ENCODE measurements around the gene SERPINA9. TPM values are rescaled to one million over a fixed set of nuclear protein-coding genes. Genes with fewer than 3 reads are reported as not detected.

Gene SERPINA9
- total RNA-seq, 4 donors from 2014 or later: not detected

DNA sequence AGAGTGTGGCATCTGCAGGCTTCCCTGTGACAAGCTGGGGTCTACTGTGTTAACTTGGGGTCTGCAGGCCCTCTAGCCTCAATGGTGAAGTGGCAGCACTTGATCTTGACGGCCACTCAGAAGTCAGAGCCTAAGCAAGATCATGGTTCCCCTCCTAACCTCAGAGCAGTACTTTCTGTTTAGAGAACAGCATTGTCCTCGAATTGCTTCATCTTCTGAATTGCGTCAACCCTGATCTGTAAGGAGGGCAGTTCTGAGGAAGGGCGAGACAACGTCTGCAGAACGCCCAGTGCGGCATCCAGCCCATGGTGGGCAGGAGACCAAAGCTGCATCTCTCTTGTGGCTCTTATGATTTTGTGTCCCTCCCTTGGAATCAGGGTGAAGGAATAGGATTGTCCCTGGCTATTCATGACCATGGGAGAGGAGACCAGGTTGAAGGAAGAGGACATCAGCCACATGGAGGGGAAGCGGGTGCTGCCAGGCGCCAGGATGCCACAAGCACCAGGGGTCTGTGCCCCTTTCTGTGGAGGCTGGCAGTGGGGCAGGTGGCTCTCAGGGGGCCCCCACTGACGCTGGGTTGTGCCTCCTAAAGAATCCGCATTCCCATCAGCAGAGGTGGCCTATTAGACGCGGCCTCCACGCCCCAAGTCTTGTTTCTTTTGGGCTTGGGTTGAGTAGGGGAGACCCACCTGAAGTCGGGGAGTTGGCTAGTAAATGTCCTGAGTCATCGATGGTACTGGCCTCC lies 2.2 kb downstream of the SERPINA9 start:
- H3K4me3 ChIP-seq: no peak overlapping the region
- no peaks in the 10 kb centered on the region for H3K36me3 ChIP-seq
- no peak for DNase-seq (ENCODE audit: extremely low spot score)
- H3K27me3 ChIP-seq: peaks cover 0 to 12% (median 0%) of the 10 kb centered on the region in 4 donors
- 85% methylated on average over 16 of the region's 16 CpGs for WGBS
- TF ChIP-seq POLR2AphosphoS5 (IDR thresholded peaks at IDR 0.05) (no peak), EP300 (IDR thresholded peaks at IDR 0.05) (no peak), POLR2A (IDR thresholded peaks at IDR 0.05; ENCODE audit: low read depth) (no peak)
- TF ChIP-seq, protein P1, sequence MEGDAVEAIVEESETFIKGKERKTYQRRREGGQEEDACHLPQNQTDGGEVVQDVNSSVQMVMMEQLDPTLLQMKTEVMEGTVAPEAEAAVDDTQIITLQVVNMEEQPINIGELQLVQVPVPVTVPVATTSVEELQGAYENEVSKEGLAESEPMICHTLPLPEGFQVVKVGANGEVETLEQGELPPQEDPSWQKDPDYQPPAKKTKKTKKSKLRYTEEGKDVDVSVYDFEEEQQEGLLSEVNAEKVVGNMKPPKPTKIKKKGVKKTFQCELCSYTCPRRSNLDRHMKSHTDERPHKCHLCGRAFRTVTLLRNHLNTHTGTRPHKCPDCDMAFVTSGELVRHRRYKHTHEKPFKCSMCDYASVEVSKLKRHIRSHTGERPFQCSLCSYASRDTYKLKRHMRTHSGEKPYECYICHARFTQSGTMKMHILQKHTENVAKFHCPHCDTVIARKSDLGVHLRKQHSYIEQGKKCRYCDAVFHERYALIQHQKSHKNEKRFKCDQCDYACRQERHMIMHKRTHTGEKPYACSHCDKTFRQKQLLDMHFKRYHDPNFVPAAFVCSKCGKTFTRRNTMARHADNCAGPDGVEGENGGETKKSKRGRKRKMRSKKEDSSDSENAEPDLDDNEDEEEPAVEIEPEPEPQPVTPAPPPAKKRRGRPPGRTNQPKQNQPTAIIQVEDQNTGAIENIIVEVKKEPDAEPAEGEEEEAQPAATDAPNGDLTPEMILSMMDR (IDR thresholded peaks at IDR 0.05): no peak
- peaks cover 0 to 22% (median 13%) of the 10 kb centered on the region in 4 donors for H3K9me3 ChIP-seq
- no peak overlapping the region for H3K27ac ChIP-seq (replicated peaks in 1 of 4)
- intact Hi-C loops (cut with DNase I): no loop called here
- H3K4me1 ChIP-seq: no peaks in the 10 kb centered on the region

DNA sequence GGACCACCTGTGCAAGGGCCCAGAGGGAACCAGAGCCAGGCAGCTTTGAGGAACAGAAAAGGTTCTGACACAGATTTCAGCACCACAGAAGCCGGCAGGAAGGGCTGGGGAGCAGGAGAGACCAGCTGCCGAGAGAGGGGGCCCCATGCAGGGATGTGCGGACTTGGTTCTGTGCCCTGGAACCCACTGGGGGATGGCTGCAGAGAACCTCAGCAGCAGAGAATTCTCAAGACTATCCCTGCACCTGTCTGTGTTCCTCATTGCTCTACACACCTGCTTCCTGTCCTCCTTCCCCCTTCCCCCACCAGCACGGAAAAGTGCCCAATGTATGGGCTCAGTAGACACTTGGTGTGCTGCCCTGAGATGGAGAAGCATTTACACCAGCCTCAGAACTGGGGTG lies 3.2 kb downstream of the SERPINA9 start:
- peaks cover 0 to 13% (median 3%) of the 10 kb centered on the region in 4 donors for H3K9me3 ChIP-seq
- no peak overlapping the region for H3K4me3 ChIP-seq
- intact Hi-C loops (cut with DNase I): no loop called here
- no peak for DNase-seq (ENCODE audit: extremely low spot score)
- no peak for TF ChIP-seq POLR2A (IDR thresholded peaks at IDR 0.05; ENCODE audit: low read depth)
- no peak for TF ChIP-seq POLR2AphosphoS5 (IDR thresholded peaks at IDR 0.05)
- no peak for TF ChIP-seq EP300 (IDR thresholded peaks at IDR 0.05)
- TF ChIP-seq, protein P1 (IDR thresholded peaks at IDR 0.05): no peak
- no peak overlapping the region for H3K27ac ChIP-seq (replicated peaks in 1 of 4)
- no peaks in the 10 kb centered on the region for H3K4me1 ChIP-seq
- H3K27me3 ChIP-seq: peaks cover 0 to 12% (median 0%) of the 10 kb centered on the region in 4 donors
- WGBS: 56% methylated on average over 4 of the region's 4 CpGs
- H3K36me3 ChIP-seq: no peaks in the 10 kb centered on the region

DNA sequence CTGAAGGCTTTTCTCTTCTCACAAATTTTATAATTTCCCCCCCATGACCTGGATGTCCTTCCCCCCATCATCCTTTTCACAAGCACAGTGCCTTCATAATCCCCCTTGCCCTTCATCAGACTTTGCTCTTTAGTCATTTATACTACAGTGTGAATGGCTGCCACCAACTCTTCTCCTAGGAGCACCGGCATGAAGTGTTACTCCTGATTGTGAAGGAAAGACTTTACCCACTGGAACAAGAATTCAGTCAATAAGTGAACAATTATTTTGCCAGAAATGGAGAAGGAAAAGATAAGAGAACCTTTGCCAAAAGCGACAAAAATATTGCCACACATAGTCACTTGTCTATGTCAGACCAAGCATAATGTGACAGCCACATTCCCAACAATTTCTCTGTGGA lies 5.0 kb downstream of the SERPINA9 start:
- TF ChIP-seq, protein P1 (IDR thresholded peaks at IDR 0.05): no peak
- TF ChIP-seq POLR2A (IDR thresholded peaks at IDR 0.05; ENCODE audit: low read depth): no peak
- no peak for TF ChIP-seq EP300 (IDR thresholded peaks at IDR 0.05)
- TF ChIP-seq POLR2AphosphoS5 (IDR thresholded peaks at IDR 0.05): no peak
- no peak overlapping the region for H3K4me3 ChIP-seq
- no peaks in the 10 kb centered on the region for H3K36me3 ChIP-seq
- intact Hi-C loops (cut with DNase I): no loop called here
- no peaks in the 10 kb centered on the region for H3K4me1 ChIP-seq
- no peak for DNase-seq (ENCODE audit: extremely low spot score)
- WGBS: 93% methylated on average over 2 of the region's 2 CpGs
- H3K9me3 ChIP-seq: no peaks in the 10 kb centered on the region
- H3K27ac ChIP-seq (replicated peaks in 1 of 4): no peak overlapping the region
- H3K27me3 ChIP-seq: peaks cover 0 to 12% (median 0%) of the 10 kb centered on the region in 4 donors

DNA sequence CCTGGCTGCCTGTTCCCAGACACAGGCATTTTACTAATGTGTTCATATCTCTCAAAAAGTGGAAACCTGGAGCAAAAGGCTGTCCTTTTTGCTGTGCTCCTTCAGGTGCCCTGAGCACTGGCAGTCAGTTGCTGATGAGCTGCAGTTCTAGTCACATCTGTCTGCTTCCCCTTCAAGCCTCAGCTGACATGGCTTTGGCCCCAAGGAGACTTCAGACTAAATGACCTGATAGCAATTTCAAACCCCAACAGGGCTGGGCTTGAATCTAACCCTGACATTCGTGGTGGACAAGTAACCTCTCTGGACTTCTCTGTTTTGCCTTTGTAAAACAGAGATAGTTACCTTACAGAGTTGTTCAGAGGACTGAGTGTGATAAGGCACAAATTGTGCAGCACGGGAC lies 5.7 kb downstream of the SERPINA9 start:
- Histone ChIP-seq H3K36me3 (no peaks in the 10 kb centered on the region), H3K9me3 (peaks cover 0 to 5% (median 2%) of the 10 kb centered on the region in 4 donors), H3K27ac (replicated peaks in 1 of 4) (no peak overlapping the region), H3K4me1 (no peaks in the 10 kb centered on the region), H3K4me3 (no peak overlapping the region), H3K27me3 (peaks cover 0 to 16% (median 0%) of the 10 kb centered on the region in 4 donors)
- WGBS: 36% methylated on average over 2 of the region's 2 CpGs
- TF ChIP-seq, protein P1 (IDR thresholded peaks at IDR 0.05): no peak
- TF ChIP-seq POLR2A (IDR thresholded peaks at IDR 0.05; ENCODE audit: low read depth) (no peak), POLR2AphosphoS5 (IDR thresholded peaks at IDR 0.05) (no peak), EP300 (IDR thresholded peaks at IDR 0.05) (no peak)
- intact Hi-C loops (cut with DNase I): no loop called here
- no peak for DNase-seq (ENCODE audit: extremely low spot score)

All from esophagus muscularis mucosa (tissue), 4 donors.